Small intestine (tissue), 4 donors: ENCODE measurements around the gene DOCK7. TPM values are rescaled to one million over a fixed set of nuclear protein-coding genes. Genes with fewer than 3 reads are reported as not detected.

ENCODE experiments used
- polyA plus RNA-seq, 4 donors: library from polyadenylated mRNA; stranded (reverse) in 3 of 4; unstranded in 1 of 4; fragments of 200-250 nt in 3 of 4; fragments of 120-200 nt in 1 of 4; gene quantifications; one replicate each; pipeline versions ENCODE4 v1.2.1 to v1.2.3, GENCODE V29; 2013
- donor health status: healthy with polysubstance abuse.
- donor health status: Bipolar disorder and iron deficiency.
- donor health status: healthy.

DOCK7 gene
- polyA plus RNA-seq, 4 donors = 4.9 to 25.5 (median 7.0) TPM

Other genes with a start within 250 kb of the DOCK7 start
- 10 to 100 TPM in 1 of 4 donors, not detected in 3; 19.5 TPM for gene ANGPTL3, start 90.9 kb downstream of the DOCK7 start, polyA plus RNA-seq
- 1 to 10 TPM; 2.7 to 8.4 (median 5.9) TPM for gene ATG4C, start 95.7 kb upstream of the DOCK7 start, polyA plus RNA-seq